GM21367 (cell line): ENCODE data around the gene DUOX2.
"Not testable (repeated sequence)": the region's sequence is repeated elsewhere in the genome, so short reads cannot be mapped to it uniquely, and the experiment has no call there.

ENCODE experiments used
- ATAC-seq: cut with Tn5 transposase; IDR thresholded peaks from one replicate; pipeline ENCODE4 v1.9.1; 2021; ENCODE audit not compliant: unreplicated experiment

DUOX2 gene

DNA sequence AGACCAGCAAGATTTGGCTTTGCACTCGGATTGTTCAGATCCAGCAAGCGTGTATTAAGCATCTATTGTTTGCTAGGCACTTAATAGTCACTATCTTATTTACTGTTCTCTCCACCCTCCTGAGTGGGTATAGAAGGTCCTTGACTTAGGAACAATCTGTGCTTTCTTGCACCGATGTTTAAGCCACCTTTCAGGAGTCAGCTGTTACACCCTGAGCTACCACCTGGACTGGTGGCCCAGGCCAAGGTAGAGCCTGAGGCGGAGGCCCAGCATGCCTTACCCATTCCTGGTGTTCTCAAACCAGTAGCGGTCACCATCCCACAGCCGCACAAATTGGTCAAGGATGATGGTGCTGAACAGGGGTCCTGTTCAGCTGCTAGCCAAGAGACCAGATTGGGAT, 25.8 kb upstream of the DUOX2 start:
- ATAC-seq, result no peak

- no peak for ATAC-seq
These were observed 25.1 kb upstream of the DUOX2 start for GRCh38 chr15:45138814-45139765.

DNA sequence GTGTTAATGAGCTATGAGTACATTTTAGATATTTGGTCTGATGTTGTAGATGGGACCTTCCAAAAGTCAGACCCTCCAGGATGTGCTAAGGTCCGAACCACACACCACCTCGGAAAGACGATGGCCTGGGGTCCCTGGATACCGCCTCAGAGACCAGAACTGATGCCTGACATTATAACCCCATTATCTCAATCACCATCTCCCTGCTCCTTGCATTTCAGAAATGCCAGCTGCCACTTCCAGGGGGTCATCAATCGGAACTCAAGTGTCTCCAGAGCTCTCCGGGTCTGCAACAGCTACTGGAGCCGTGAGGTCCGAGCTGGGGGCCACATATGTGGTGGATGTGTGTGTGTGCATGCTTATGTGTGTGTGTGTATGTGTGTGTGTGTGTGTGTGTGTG, 23.7 kb upstream of the DUOX2 start:
- no peak for ATAC-seq

GRCh38 chr15:45136378-45136764, 22.4 kb upstream of the DUOX2 start:
- ATAC-seq, result no peak

DNA sequence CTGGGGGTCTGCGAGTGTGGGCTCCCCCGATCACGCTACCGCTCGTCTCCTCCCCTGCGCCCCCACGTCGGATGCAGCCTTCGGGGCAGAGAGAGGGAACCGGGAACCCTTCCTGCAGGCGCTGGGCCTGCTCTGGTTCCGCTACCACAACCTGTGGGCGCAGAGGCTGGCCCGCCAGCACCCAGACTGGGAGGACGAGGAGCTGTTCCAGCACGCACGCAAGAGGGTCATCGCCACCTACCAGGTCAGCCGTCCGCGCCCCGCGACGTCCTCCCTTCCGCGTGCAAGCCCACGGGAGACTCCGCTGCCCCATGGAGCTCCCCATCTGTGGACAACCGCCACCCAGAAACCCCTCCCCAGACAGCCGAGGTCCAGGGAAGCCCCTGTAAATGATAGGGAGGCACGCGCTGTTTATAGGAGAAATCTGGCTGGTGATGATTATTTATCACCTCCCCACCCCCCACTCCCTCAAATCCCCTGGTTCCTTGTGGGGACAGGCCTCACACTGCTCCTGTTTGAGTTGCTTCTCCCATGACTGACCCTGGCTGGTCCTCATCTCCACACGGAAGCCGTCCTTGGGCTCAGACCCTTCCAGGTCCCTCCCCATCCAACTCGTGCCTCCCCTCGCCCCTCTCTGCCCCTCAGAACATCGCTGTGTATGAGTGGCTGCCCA, 21.9 kb upstream of the DUOX2 start:
- not testable (repeated sequence) for ATAC-seq

GRCh38 chr15:45134682-45135604, 21.0 kb upstream of the DUOX2 start:
- ATAC-seq, result no peak

DNA sequence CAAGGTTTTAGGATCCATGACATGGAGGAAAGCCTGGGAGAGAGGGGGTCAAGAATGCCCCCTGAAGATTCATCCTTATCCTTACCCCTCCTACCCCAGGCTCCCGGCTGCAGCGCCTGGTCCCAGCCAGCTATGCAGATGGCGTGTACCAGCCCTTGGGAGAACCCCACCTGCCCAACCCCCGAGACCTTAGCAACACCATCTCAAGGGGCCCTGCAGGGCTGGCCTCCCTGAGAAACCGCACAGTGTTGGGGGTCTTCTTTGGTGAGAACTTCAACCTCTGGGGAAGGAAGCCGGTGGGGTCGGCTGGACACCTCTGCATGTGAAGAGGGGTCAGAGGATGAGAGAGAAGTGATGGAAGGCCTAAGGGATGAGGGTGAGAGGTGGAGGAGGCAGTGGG, 20.1 kb upstream of the DUOX2 start:
- ATAC-seq, result no peak

DNA sequence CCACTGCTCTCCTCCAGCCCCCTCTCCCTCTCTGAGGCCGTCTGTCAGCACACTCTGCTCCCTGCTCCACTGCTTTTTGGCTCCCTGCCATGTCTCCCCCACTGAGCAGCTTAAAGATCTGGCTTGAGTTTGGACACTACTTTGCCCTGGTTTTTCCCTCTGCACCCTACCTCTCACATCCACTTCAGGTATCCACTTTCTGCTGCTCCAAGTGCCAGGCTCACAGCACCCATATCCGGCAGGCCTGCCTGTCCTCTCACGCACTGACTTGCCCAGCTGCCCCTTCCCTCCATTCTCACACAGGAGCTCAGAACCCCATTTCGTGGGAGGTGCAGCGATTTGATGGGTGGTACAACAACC, 19.6 kb upstream of the DUOX2 start:
- ATAC-seq, result no peak

GRCh38 chr15:45132844-45133560, 19.0 kb upstream of the DUOX2 start:
- no peak for ATAC-seq

- no peak for ATAC-seq
These were observed 17.5 kb upstream of the DUOX2 start for GRCh38 chr15:45131510-45131909.

DNA sequence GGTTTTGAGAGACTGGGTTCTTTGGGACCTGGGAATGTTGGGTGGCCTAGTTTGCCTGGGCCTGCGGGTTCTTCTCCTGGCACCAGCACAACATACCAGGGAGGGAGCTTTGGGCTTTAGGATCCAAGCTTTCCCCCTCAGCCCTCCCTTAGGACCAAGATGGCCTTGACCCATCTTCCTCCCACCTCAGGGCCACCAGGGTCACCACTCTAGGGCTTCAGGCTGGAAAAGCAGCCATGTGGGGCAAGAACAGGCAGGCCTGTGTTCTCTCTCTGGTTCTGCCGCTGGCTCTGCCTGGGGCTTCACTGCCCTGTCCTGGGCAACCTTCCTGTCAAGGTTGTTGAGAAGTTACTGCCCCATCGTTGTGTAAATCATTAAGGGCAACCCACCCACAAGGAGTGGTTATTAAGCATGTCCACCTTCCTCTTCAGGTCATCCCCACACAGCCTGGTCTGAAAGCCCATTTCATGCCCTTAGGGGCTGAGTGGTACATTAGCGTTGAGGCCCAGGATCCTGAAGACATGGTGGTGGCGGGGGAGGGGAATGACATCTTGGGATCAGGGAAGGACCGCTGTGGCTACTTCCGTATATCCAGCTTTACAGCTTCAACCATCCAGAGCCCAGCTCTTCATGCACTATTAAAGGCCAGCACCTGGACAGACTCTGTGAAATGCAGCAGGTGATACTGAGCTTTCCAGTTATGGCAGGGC, 16.5 kb upstream of the DUOX2 start:
- no peak for ATAC-seq

- ATAC-seq, result no peak
These were observed 15.7 kb upstream of the DUOX2 start, which contains the start of the genes DUOX1 and DUOXA1 for GRCh38 chr15:45129651-45130129. Gene DUOX1 (plus strand): TSS chr15:45129994. CDS start chr15:45131967, 1,973 bp downstream. Gene DUOXA1 (minus strand): TSS chr15:45129879. CDS start chr15:45123014, 6,865 bp downstream.

GRCh38 chr15:45128971-45129639, 15.1 kb upstream of the DUOX2 start:
- ATAC-seq, result no peak

DNA sequence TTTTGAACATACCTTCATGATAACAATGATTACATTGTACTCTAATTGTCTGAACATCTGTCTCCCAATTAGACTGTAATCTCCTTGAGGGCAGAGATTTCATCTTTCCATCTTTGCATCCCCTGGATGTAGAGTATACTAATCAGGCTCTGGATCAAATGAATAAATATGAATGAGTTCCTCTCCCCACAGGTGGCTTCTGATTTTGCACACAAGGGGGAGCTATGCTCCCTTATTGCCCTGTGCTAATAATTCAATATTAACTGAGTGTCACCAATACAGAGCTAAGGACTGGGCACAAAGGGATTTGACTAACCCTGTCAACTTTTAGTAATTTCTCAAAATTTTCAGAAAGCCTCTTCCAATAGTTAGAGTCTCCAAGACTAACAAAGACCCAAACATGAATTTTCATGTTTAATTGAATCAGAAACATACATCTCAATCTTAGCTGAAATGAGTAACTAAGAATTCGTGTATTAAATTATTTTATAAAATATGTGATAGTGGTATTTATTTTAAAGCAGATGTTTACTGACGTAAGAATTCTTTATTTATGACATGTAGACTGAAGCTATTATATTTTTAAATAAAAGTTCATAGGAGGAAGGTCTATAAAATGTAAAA, 12.7 kb upstream of the DUOX2 start:
- no peak for ATAC-seq

GRCh38 chr15:45123397-45123796, 9.4 kb upstream of the DUOX2 start:
- no peak for ATAC-seq

DNA sequence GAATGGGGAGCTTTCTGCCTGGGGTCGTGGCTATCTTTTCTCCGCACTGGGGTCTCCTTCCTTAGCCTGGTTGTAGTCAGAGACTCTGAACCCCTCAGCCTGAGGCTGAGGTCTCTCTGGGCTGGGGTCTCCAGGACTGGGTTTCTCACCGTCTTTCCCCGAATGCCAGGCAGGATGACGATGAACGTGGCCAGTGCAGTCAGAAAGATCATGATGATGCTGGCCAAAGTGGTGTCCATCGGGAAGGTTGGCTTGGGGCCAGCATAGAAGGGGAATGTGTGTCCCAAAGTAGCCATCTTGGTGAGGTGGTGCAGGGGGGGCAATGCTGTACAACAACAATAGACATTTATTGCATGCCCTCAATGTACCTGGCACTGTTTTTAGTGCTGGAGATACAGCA, 8.7 kb upstream of the DUOX2 start:
- ATAC-seq, result no peak

DNA sequence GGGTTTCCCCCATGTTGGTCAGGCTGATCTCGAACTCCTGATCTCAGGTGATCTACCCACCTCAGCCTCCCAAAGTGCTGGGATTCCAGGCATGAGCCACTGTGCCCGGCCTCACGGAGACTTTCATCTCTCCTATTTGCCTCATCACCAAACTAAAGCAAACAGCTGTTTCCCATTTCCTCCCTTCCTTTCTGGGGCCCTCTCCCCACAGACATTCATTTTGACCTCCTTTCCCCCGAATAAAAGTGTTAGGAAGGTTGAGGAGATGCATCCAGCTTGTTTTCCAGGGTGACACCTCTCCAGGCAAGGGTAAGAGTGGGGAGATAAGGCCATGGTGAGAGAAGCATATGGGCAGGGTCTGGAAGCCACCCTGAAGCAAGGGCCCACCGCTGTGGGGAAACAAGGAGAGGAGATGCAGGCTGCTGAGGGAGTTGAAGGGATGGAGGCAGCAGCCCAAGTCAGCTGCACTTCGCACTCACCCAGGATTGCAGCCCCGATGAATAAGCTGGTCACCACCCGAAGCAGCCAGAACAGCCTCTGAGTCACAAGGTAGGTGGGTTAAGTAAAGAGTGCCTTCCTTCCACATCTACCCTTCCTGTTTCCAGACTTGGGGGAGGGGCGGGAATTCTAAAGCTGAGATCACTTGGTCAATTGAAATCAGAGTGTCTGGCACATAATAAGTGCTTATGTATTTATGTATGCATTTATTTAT, 7.9 kb upstream of the DUOX2 start:
- ATAC-seq, result no peak

- no peak for ATAC-seq
These were observed 7.0 kb upstream of the DUOX2 start for GRCh38 chr15:45121020-45121419.
